ENCODE results near the gene ADA. TPM values are rescaled to one million over a fixed set of nuclear protein-coding genes. Genes with fewer than 3 reads are reported as not detected.

ADA gene
- total RNA-seq, 1 donor from 2014 or later: 11.4 TPM

DNA sequence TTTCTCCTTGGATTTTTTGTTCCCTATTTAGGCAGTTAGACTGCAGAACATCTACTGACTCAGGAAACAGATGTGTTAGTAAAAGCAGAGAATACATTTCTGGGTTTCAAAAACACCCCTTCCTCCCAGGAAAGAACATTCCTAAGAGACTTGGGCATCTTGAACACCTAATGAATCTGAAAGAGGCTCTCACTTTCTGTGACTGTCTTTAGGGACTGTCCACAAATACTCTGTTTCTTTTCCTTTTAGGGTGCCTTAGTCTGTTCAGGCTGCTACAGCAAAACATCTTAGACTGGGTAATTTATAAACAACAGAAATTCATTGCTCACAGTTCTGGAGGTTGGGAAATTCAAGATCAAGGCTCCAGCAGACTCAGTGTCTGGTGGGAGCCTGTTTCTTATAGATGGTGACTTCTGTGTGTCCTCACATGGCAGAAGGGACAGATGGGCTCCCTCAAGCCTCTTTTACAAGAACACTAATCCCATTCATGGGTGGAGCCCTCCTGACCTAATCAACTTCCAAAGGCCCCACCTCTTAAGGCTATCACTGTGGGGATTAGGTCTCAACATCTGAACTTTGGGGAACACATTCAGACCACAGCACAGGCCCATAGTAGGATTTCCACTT lies 44.3 kb upstream of the ADA start:
- Mint-ChIP-seq H3K27me3 (ENCODE audit: low read depth) (no peaks in the 10 kb centered on the region), H3K4me3 (ENCODE audit: unreplicated experiment) (no peak overlapping the region), H3K4me1 (ENCODE audit: low read depth) (peaks cover 82% of the 10 kb centered on the region), H3K36me3 (ENCODE audit: low read depth) (no peaks in the 10 kb centered on the region), H3K9me3 (ENCODE audit: low read depth) (peaks cover 4% of the 10 kb centered on the region), H3K27ac (ENCODE audit: unreplicated experiment) (peak overlapping the region; percentile 87)
- TF ChIP-seq, protein P1, sequence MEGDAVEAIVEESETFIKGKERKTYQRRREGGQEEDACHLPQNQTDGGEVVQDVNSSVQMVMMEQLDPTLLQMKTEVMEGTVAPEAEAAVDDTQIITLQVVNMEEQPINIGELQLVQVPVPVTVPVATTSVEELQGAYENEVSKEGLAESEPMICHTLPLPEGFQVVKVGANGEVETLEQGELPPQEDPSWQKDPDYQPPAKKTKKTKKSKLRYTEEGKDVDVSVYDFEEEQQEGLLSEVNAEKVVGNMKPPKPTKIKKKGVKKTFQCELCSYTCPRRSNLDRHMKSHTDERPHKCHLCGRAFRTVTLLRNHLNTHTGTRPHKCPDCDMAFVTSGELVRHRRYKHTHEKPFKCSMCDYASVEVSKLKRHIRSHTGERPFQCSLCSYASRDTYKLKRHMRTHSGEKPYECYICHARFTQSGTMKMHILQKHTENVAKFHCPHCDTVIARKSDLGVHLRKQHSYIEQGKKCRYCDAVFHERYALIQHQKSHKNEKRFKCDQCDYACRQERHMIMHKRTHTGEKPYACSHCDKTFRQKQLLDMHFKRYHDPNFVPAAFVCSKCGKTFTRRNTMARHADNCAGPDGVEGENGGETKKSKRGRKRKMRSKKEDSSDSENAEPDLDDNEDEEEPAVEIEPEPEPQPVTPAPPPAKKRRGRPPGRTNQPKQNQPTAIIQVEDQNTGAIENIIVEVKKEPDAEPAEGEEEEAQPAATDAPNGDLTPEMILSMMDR (IDR thresholded peaks at IDR 0.05): no peak
- DNase-seq (ENCODE audit: low spot score): no peak

DNA sequence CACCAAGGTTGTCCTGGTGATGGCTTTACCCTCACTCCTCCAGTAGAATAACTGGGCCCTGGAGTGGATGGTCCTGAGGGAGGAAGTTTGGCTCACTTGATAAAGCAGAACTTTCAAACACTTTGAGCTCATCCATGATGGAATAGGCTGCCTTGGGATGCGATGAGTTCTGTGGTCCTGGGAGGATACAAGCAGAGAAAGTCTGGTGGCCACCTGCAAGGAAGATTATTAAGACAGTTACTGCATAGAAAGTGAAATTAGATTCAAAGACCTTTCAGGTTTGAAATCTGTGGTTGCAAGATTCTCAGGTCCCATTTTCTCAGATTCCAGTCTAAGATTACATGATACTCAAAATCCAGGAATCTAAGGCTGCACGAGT lies 43.8 kb upstream of the ADA start:
- H3K4me1 Mint-ChIP-seq (ENCODE audit: low read depth): peaks cover 78% of the 10 kb centered on the region
- TF ChIP-seq, protein P1 (IDR thresholded peaks at IDR 0.05): no peak
- no peaks in the 10 kb centered on the region for H3K27me3 Mint-ChIP-seq (ENCODE audit: low read depth)
- H3K9me3 Mint-ChIP-seq (ENCODE audit: low read depth): peaks cover 4% of the 10 kb centered on the region
- H3K4me3 Mint-ChIP-seq (ENCODE audit: unreplicated experiment): no peak overlapping the region
- no peak for DNase-seq (ENCODE audit: low spot score)
- no peaks in the 10 kb centered on the region for H3K36me3 Mint-ChIP-seq (ENCODE audit: low read depth)
- H3K27ac Mint-ChIP-seq (ENCODE audit: unreplicated experiment): peak overlapping the region; percentile 87

DNA sequence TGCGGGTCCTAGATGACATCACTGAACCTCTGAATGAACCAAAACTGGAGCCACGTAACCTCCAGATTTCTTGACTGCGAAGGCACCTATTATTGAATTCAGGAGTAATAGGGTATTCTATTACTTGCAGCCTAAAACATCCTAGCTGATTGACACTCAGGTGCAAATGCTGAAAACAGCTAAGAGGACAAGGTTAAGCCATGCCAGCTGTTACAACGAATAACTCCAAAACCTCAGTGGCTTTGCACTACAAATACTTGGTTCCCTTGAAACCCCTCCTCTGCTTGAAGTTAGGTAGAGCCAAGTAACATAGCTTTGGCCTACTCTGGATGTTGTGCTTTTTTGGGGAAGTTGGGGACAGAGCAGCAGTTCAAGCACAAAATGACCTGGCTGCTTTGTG lies 42.7 kb upstream of the ADA start:
- H3K9me3 Mint-ChIP-seq (ENCODE audit: low read depth): peaks cover 4% of the 10 kb centered on the region
- peaks cover 74% of the 10 kb centered on the region for H3K4me1 Mint-ChIP-seq (ENCODE audit: low read depth)
- H3K4me3 Mint-ChIP-seq (ENCODE audit: unreplicated experiment): no peak overlapping the region
- TF ChIP-seq, protein P1 (IDR thresholded peaks at IDR 0.05): no peak
- no peak for DNase-seq (ENCODE audit: low spot score)
- H3K27me3 Mint-ChIP-seq (ENCODE audit: low read depth): no peaks in the 10 kb centered on the region
- H3K36me3 Mint-ChIP-seq (ENCODE audit: low read depth): no peaks in the 10 kb centered on the region
- peak overlapping the region; percentile 92 for H3K27ac Mint-ChIP-seq (ENCODE audit: unreplicated experiment)

DNA sequence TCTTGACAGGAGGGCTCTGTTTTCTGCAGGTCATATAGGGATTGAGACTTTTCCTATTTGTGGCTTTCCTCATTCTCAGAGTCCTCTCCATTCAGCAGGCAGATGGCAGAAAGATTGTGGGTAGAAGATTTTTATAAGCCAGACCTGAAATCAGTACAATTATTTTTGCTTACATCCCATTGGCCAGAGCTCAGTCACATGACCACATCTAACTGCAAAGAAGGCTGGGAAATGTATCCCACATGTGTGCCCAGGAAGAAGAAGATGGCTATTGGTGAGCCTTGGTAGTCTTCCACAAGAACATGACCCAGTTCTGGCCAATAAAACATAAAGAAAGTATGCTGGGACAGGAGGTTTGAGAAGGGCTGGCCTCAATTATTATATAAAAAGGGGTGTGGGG lies 42.1 kb upstream of the ADA start:
- no peak for DNase-seq (ENCODE audit: low spot score)
- Mint-ChIP-seq H3K27me3 (ENCODE audit: low read depth) (no peaks in the 10 kb centered on the region), H3K4me3 (ENCODE audit: unreplicated experiment) (no peak overlapping the region), H3K27ac (ENCODE audit: unreplicated experiment) (peak overlapping the region; percentile 92), H3K4me1 (ENCODE audit: low read depth) (peaks cover 69% of the 10 kb centered on the region), H3K36me3 (ENCODE audit: low read depth) (no peaks in the 10 kb centered on the region), H3K9me3 (ENCODE audit: low read depth) (peaks cover 4% of the 10 kb centered on the region)
- TF ChIP-seq, protein P1 (IDR thresholded peaks at IDR 0.05): no peak

DNA sequence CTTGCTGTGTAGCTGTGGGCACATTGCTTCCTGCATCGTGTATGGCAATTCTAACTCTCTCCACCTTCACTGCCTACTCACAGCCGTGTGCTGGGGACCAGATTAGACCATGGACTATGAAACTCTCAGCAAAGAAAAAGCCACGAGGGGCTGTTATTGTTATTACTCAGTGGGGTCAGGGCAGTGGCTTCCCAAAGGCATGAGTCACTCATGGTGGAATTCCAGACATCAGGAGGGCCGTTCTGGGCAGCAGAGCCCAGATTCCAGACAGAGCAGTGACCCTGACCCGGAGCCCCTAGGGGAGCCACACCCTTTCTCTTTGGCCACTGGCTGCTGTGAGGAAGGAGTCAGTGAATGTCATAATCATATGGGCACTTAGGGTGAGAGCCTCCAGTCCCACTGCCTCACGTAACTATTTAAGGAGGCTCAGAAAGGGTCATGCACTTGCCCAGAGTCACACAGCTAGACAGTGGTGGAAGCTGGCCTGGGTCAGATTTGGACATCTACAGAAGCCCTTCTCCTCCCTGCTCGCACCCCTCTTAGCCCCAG lies 41.5 kb upstream of the ADA start:
- Mint-ChIP-seq H3K36me3 (ENCODE audit: low read depth) (no peaks in the 10 kb centered on the region), H3K27me3 (ENCODE audit: low read depth) (no peaks in the 10 kb centered on the region), H3K9me3 (ENCODE audit: low read depth) (peaks cover 4% of the 10 kb centered on the region), H3K27ac (ENCODE audit: unreplicated experiment) (peak overlapping the region; percentile 92), H3K4me3 (ENCODE audit: unreplicated experiment) (no peak overlapping the region), H3K4me1 (ENCODE audit: low read depth) (peaks cover 67% of the 10 kb centered on the region)
- DNase-seq (ENCODE audit: low spot score): no peak
- TF ChIP-seq, protein P1 (IDR thresholded peaks at IDR 0.05): no peak

All from chondrocyte (in vitro differentiated cells).